ENCODE data around the gene PACS1.

DNA sequence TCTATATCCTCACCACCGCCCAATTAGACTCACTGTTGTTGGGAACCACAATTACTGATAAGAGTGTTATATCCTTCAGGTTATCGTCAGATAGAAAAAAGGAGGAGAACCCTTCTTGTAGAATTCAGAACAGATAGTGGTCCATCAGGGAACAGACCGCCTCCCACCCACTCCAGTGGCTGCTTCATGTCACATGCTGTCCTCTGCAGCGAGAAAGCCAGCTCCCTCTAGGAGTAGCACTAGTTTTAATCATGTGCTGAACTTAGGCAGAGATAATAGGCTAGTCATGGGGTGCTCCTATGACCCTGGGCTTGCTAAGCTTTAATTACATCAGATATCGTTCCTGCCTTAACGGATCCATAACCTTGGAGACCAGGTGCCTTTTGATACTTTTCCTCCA, 146.8 kb downstream of the PACS1 start:
- no peak for TF ChIP-seq TAF1 (IDR thresholded peaks at IDR 0.05; ENCODE audit: low read depth, low read length)
- no peak for TF ChIP-seq POLR2AphosphoS5 (IDR thresholded peaks at IDR 0.05; ENCODE audit: low read depth, low read length)

Measured in GM12891 (cell line).